ENCODE measurements around the gene USP43.

USP43 gene

GRCh38 chr17:9714801-9715200, 69.5 kb downstream of the USP43 start:
- DNase-seq (ENCODE audit: low read depth in 2 of 2) = no peak

GRCh38 chr17:9715503-9716016, 70.2 kb downstream of the USP43 start:
- DNase-seq (ENCODE audit: low read depth in 2 of 2) = no peak

GRCh38 chr17:9725575-9725974, 80.3 kb downstream of the USP43 start:
- no peak for DNase-seq (ENCODE audit: low read depth in 2 of 2)

GRCh38 chr17:9726291-9726690, 81.0 kb downstream of the USP43 start:
- no peak for DNase-seq (ENCODE audit: low read depth in 2 of 2)

GRCh38 chr17:9728005-9728404, 82.7 kb downstream of the USP43 start:
- no peak for DNase-seq (ENCODE audit: low read depth in 2 of 2)

GRCh38 chr17:9728564-9728963, 83.2 kb downstream of the USP43 start:
- no peak for DNase-seq (ENCODE audit: low read depth in 2 of 2)

- peak; percentile 8 to 9 for DNase-seq (ENCODE audit: low read depth in 2 of 2)
Measured at GRCh38 chr17:9729034-9729650, 83.8 kb downstream of the USP43 start.

- DNase-seq (ENCODE audit: low read depth in 2 of 2) = no peak
Measured at GRCh38 chr17:9729735-9730420, 84.6 kb downstream of the USP43 start.

GRCh38 chr17:9750524-9750923, 105.2 kb downstream of the USP43 start:
- DNase-seq (ENCODE audit: low read depth in 2 of 2) = no peak

GRCh38 chr17:9755083-9755482, 109.8 kb downstream of the USP43 start:
- DNase-seq (ENCODE audit: low read depth in 2 of 2) = no peak

GRCh38 chr17:9760266-9760665, 114.9 kb downstream of the USP43 start:
- no peak for DNase-seq (ENCODE audit: low read depth in 2 of 2)

GRCh38 chr17:9763643-9764042, 118.3 kb downstream of the USP43 start:
- no peak for DNase-seq (ENCODE audit: low read depth in 2 of 2)

- no peak for DNase-seq (ENCODE audit: low read depth in 2 of 2)
Measured at GRCh38 chr17:9765322-9765721, 120.0 kb downstream of the USP43 start.

- DNase-seq (ENCODE audit: low read depth in 2 of 2) = no peak
Measured at GRCh38 chr17:9766970-9767369, 121.7 kb downstream of the USP43 start.

GRCh38 chr17:9767432-9767991, 122.2 kb downstream of the USP43 start:
- no peak for DNase-seq (ENCODE audit: low read depth in 2 of 2)

- DNase-seq (ENCODE audit: low read depth in 2 of 2) = peak in 1 of 2 experiments; percentile 6
Measured at GRCh38 chr17:9768381-9768934, 123.1 kb downstream of the USP43 start.

GRCh38 chr17:9769036-9769695, 123.8 kb downstream of the USP43 start:
- no peak for DNase-seq (ENCODE audit: low read depth in 2 of 2)

GRCh38 chr17:9771465-9771864, 126.1 kb downstream of the USP43 start:
- DNase-seq (ENCODE audit: low read depth in 2 of 2) = no peak

GRCh38 chr17:9772658-9773057, 127.3 kb downstream of the USP43 start:
- no peak for DNase-seq (ENCODE audit: low read depth in 2 of 2)

GRCh38 chr17:9776911-9777310, 131.6 kb downstream of the USP43 start:
- DNase-seq (ENCODE audit: low read depth in 2 of 2) = no peak
